HG02870 (cell line): ENCODE measurements around the gene ADI1.
"Not testable (repeated sequence)": the region's sequence is repeated elsewhere in the genome, so short reads cannot be mapped to it uniquely, and the experiment has no call there.

Experiments
- ATAC-seq: cut with Tn5 transposase; IDR thresholded peaks from one replicate; pipeline ENCODE4 v1.9.1; 2021; ENCODE audit warnings: mild to moderate bottlenecking, moderate library complexity; ENCODE audit not compliant: unreplicated experiment

ADI1 gene

DNA sequence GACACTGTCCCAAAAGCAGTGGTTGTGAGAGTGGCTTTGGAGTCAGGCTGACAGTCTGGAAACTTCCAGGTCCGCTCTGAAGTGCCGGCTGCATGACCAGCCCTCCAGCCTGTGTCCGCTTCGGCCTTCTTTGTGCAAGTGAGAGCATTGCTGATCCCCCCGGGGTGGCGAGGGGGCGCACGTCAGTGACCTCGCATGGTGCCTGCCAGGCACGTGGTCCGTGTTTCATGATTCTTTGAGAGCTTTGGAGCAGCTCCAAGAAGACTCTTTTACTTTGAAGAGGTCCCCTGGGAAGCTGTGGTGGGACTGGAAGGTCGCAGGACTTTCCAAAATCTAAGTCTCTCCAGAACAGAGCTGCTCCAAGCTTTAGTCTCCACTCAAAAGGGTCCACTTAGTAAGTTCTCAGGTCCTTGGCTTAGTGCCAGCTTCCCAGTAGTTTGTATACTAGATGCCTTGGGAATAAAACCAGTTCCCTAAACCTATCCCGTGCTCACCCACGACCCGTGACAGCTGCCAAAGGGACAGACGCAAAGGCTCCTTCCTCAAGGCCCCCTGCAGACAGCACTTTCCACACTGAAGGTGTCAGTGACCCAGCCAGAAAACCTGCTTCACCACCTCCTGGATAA, 68.8 kb downstream of the ADI1 start:
- ATAC-seq: no peak

DNA sequence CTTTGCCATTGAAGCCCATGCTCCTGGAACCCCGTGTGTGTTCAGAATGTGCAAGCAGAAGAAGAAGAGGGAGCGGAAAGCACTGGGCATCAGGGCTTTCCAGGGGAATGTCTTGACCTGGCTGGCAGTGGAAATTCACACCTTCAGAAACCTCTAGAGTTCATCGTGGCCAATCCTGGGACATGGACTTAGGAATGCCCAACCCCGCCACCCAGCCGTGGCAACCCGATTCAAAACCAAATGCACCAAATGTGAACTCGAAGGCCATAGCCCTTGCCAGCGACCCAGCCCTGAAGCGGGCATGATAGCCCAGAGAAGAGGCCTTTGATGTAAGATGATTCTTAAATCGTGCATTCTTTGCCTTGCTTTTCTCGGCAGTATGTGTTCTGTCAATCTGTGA, 69.4 kb downstream of the ADI1 start:
- no peak for ATAC-seq

DNA sequence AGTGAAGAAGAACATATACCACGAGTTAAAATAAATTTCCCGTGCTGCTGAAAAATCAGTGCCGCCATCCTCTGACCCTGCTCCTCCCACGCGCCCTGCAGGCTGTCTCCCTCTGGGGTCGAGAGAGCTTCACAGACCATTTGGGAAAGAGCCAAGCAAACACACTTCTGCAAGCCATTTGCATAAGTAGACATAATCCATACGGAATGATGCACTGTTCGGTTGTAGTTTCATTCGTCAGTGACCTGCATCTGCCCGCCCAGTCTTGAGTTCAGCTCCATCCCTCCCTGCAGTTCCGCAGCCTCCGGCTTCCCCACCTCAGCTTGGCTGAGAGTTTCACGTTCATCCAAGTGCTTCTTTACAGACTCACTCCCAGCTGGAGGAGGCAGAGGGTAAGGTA, 70.2 kb downstream of the ADI1 start:
- ATAC-seq: no peak

DNA sequence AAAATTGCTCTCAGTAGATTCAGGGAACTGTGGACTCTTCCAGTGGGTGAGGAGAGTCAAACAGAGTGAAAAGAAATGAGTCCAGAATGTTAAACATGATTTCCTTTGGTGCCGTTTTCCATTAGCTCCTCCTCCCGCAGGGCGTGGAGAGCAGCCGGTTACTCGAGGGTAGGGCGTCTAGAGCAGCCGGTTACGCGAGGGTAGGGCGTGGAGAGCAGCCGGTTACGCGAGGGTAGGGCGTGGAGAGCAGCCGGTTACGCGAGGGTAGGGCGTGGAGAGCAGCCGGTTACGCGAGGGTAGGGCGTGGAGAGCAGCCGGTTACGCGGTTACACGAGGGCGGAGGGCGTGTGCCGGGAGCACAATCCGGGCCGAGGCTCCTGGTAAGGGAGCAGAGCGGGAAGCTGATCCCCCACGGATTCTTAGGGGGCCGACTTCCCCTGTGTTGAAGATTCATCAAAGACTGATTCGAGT, 70.9 kb downstream of the ADI1 start:
- ATAC-seq: not testable (repeated sequence)

DNA sequence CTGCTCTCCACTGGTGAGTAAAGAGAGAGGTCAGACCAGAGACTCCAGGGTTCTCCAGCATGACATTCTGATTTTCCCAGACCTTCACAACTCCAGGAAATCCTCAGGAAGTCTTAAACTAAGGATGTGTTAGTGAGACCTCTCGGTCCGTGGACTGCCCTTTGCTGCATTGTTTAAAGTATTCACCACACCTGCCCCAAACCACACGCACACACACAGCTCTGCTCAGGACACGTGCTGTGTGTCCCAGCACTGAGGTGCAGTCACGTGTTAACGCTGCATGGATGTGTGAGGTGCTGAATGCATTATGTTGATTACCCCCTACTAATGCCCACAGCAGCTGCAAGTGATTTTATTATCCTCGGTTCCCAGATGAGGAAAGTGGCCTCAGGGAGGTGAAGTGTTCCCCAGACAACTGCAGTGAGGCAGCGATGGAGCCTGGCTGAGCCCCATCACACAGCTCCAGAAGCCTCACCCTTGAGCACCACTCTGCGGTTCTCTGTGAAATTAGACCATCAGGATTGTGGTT, 71.5 kb downstream of the ADI1 start:
- no peak for ATAC-seq
